Occipital lobe (tissue), 2 donors: Measurements from ENCODE around the gene SLC2A2. TPM values are rescaled to one million over a fixed set of nuclear protein-coding genes. Genes with fewer than 3 reads are reported as not detected.

ENCODE experiments used
- DNase-seq: peaks from one replicate; lab custom pipeline; 2025; lab: John Stamatoyannopoulos, UW
- total RNA-seq: library from RNA; depleted of rRNA; stranded (reverse); fragments of >200 nt; gene quantifications from one replicate; pipeline ENCODE4 v1.2.3, GENCODE V29; 2014

The SLC2A2 gene
- total RNA-seq, 1 donor from 2014 or later, result not detected

DNA sequence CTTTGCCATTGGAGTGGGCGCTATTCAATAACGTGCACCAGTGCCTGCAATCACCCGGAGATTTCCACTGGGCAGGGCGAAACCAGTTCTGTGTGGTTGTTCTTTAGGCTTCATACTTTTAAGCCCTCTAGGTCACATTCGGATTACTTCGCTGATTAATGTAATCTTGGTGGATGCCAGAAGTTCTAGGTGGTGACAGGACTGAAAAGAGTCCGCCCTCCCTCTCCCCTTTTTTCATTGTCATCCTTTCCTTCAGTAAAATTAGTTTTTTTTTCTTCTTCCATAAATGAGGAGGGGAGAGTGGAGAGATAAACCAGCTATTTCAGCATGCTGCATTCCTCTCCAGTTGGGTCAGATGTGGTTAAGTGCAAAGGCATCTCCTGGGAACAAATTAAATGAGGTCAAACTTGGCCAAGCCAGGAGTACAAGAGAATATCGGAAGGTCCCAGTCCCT lies 2.3 kb upstream of the SLC2A2 start:
- DNase-seq, result no peak

GRCh38 chr3:171028025-171028778 lies 1.7 kb upstream of the SLC2A2 start:
- DNase-seq, result peak; percentile 2

GRCh38 chr3:171023566-171023965 lies 3.0 kb downstream of the SLC2A2 start:
- DNase-seq, result no peak

- DNase-seq, result no peak
Observed at GRCh38 chr3:171021377-171021776, 5.1 kb downstream of the SLC2A2 start.

DNA sequence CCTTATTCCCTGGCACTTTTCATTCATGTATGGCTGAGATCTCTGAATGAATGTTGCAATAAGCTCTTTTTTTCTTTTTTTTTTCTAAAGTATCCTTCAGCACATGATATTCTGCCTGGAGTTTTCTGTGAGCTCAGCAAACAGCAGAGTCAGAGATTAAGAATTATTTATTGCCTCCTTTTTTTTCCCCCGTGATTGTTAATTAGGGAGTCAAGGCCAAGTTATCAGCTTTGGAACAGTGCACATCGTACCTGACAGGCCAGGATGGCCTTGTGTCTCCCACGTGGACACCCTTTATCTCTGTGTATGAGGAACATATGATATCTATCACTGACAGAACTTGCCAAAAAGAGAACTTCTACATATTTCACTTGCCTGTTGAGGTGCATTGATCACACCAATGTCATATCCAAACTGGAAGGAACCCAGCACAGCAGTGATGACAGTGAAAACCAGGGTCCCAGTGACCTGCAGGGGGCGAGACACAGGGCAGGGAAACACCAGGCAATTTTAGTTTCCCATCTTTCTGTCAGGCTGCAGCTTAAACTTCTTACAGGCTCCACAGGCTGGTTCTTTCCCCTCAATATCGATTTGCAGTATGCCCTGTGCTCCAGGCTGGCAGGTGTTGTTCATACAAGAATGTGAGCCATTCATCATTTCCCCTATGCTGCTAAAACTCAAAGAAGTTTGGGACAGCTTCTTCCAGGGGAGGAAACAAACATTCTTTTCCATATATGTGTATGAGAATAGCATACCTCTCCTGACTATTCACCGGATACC lies 8.2 kb downstream of the SLC2A2 start:
- DNase-seq, result no peak

GRCh38 chr3:171013822-171014748 lies 12.4 kb downstream of the SLC2A2 start:
- no peak for DNase-seq

- no peak for DNase-seq
Observed at GRCh38 chr3:171011873-171012336, 14.6 kb downstream of the SLC2A2 start.

GRCh38 chr3:171011109-171011872 lies 15.2 kb downstream of the SLC2A2 start:
- DNase-seq, result no peak

GRCh38 chr3:171007316-171007715 lies 19.2 kb downstream of the SLC2A2 start:
- no peak for DNase-seq

DNA sequence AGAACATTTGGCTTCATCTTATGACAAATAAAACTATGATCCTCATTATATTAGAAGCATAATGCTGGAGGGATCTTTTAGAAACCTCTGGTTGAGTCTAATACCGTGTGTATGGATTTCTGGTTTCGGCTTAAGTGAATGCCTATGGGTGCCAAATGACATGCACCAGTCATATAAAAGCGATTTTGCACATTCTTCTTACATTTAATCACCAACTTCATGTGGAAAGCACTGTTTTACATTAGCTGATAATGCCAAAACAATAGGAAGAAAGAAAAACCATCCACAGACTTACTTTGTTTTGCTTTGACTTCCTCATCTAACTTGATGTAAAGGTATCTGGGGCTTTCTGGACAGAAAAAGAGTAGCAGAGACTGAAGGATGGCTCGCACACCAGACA lies 20.9 kb downstream of the SLC2A2 start:
- DNase-seq, result no peak

GRCh38 chr3:171001957-171002694 lies 24.4 kb downstream of the SLC2A2 start:
- DNase-seq, result no peak

DNA sequence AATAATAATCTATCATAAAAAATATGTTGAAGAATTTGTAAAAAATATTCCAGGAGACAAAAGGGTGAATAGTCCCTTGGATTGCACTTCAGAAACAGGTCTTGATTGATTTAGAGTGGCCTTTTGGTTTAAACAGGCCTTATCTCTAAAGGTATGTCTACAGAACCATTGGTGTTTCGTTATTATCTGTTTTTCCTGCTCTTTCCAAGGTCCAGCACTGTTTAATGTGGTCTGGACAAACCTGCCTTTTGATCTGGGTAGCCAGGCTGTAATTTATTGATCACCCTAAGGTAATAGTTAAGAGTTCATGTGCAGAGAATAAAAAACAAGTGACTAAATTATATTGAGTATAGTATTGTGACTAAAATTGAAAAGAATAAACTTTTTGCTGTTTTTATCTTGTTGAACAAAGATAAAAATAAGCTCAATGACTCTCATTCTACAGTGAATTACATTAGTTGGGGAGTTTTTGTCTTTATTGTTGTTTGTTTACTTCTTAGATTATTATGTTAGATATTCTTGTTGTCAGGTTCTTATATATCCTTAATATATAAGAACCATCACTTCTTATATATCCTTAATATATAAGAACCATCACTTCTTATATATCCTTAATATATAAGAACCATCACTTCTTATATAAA lies 25.1 kb downstream of the SLC2A2 start:
- no peak for DNase-seq

DNA sequence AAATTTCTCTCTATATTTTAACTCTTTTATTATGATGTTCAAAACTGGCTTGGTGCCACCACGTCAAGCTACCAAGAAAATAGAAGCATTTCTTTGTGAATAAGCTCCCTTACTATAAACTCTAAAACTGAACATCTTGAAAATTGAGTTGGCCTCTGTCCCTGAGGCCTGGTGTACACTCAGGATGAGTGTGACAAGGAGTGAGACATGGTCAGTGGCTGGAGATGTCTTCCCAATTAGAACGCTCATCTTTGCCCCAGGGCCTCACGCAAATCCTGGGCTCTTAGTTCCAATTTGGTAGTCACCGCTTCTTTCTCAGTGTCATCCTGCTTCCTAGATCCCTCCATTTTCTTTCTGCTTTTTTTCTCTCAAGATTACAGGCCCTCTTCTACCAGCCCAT lies 26.2 kb downstream of the SLC2A2 start:
- no peak for DNase-seq

- DNase-seq, result no peak
Observed at GRCh38 chr3:170999737-171000242, 26.7 kb downstream of the SLC2A2 start.

DNA sequence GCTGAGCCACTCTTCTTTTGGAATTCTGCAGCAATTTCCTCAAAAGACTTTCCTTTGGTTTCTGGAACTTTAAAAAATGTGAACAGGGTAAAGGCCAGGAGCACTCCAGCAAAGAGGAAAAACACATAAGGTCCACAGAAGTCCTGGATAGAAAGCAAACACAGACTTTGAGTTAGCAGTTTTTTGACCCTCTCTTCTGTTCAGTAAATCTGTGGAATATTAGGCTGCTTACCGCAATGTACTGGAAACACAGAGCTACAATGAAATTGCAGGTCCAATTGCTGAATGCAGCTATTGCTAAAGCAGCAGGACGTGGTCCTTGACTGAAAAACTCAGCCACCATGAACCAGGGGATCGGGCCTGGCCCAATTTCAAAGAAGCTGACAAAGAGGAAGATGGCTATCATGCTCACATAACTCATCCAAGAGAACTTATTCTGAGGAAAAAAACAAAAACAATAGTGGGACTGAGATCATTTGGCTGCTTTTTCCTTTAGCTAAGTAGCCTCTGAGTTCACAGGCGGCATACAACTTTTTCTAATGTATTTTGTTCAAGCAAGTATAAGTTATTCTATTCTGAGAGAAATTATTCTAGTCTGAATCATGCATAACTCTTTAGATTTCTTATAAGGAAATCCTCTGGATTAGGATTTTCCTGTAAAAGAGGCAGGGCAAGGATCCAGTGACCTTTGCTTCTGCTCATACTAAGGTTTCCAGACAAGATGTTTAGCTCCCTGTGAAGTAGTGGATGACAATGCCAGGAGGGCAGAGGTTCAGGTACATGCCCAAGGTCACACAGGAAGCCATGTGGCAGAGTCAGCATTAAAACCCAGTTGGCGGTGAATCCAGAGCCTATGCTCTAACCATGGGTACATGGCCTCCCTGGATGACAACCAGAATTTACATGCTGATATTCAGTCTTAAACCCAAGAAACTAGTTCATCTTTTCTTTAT lies 28.3 kb downstream of the SLC2A2 start:
- DNase-seq, result no peak

GRCh38 chr3:170992854-170993253 lies 33.7 kb downstream of the SLC2A2 start:
- DNase-seq, result no peak

GRCh38 chr3:170991664-170992063 lies 34.9 kb downstream of the SLC2A2 start:
- no peak for DNase-seq

- DNase-seq, result no peak
Observed at GRCh38 chr3:170989100-170989648, 37.3 kb downstream of the SLC2A2 start.
